ENCODE data around the gene RABGAP1L. TPM values are rescaled to one million over a fixed set of nuclear protein-coding genes. Genes with fewer than 3 reads are reported as not detected.

The RABGAP1L gene
- total and polyA plus RNA-seq, 12 donors = 13.0 to 167 (median 109) TPM

DNA sequence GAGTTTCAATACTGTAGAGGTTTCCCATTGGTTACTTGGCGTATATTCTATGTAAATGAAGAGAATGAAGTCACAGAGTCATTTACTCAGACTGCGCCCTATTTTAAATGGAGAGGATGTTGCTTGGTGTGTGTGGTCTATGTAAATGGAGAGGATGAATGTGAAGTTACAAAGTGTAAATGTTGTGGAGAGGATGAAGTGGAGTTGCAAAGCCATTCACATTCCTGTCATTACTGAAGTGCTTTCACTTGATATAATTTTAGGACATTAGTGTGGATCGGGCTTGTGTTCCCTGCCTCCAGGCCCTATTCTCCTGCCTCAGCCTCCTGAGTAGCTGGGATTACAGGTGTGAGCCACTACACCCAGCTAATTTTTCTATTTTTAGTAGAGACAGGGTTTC is 741.0 kb downstream of the RABGAP1L start:
- intact Hi-C loops (cut with DNase I) = no loop called here
- ATAC-seq (peak in 1 of 8 donors; percentile 37), DNase-seq (no peak)
- H3K4me1 ChIP-seq = peaks cover 0 to 9% (median 0%) of the 10 kb centered on the region in 9 donors
- H3K4me3 ChIP-seq = no peak overlapping the region
- 71 to 80% methylated on average over 3 of the region's 3 CpGs for whole genome bisulfite sequencing, 2 donors
- H3K27ac ChIP-seq = no peak overlapping the region
- H3K9me3 ChIP-seq = peaks cover 0 to 16% (median 0%) of the 10 kb centered on the region in 11 donors
- H3K27me3 ChIP-seq = no peaks in the 10 kb centered on the region
- TF ChIP-seq, protein P1, sequence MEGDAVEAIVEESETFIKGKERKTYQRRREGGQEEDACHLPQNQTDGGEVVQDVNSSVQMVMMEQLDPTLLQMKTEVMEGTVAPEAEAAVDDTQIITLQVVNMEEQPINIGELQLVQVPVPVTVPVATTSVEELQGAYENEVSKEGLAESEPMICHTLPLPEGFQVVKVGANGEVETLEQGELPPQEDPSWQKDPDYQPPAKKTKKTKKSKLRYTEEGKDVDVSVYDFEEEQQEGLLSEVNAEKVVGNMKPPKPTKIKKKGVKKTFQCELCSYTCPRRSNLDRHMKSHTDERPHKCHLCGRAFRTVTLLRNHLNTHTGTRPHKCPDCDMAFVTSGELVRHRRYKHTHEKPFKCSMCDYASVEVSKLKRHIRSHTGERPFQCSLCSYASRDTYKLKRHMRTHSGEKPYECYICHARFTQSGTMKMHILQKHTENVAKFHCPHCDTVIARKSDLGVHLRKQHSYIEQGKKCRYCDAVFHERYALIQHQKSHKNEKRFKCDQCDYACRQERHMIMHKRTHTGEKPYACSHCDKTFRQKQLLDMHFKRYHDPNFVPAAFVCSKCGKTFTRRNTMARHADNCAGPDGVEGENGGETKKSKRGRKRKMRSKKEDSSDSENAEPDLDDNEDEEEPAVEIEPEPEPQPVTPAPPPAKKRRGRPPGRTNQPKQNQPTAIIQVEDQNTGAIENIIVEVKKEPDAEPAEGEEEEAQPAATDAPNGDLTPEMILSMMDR (IDR thresholded peaks at IDR 0.05) = no peak
- peaks cover 0 to 10% (median 0%) of the 10 kb centered on the region in 9 donors for H3K36me3 ChIP-seq

- Histone ChIP-seq H3K27me3 (no peaks in the 10 kb centered on the region), H3K4me3 (no peak overlapping the region), H3K9me3 (peaks cover 0 to 25% (median 0%) of the 10 kb centered on the region in 11 donors), H3K27ac (no peak overlapping the region), H3K4me1 (peaks cover 0 to 9% (median 0%) of the 10 kb centered on the region in 9 donors), H3K36me3 (peaks cover 0 to 19% (median 0%) of the 10 kb centered on the region in 9 donors)
- DNase-seq (no peak), ATAC-seq (no peak)
- intact Hi-C loops (cut with DNase I) = no loop called here
- TF ChIP-seq, protein P1 (IDR thresholded peaks at IDR 0.05) = no peak
- WGBS, 2 donors = 85% methylated on average over 4 of the region's 4 CpGs
These were observed 743.3 kb downstream of the RABGAP1L start for GRCh38 chr1:174902531-174903099.

- Histone ChIP-seq H3K27ac (no peak overlapping the region), H3K4me3 (no peak overlapping the region), H3K4me1 (no peaks in the 10 kb centered on the region), H3K27me3 (no peaks in the 10 kb centered on the region), H3K9me3 (peaks cover 0 to 10% (median 0%) of the 10 kb centered on the region in 11 donors), H3K36me3 (no peaks in the 10 kb centered on the region)
- ATAC-seq = no peak
- 91 to 93% methylated on average over 3 of the region's 3 CpGs for WGBS, 2 donors
- intact Hi-C loops (cut with DNase I) = no loop called here
- TF ChIP-seq, protein P1 (IDR thresholded peaks at IDR 0.05) = no peak
- DNase-seq = no peak
These were observed 752.3 kb downstream of the RABGAP1L start for GRCh38 chr1:174911606-174912005.

DNA sequence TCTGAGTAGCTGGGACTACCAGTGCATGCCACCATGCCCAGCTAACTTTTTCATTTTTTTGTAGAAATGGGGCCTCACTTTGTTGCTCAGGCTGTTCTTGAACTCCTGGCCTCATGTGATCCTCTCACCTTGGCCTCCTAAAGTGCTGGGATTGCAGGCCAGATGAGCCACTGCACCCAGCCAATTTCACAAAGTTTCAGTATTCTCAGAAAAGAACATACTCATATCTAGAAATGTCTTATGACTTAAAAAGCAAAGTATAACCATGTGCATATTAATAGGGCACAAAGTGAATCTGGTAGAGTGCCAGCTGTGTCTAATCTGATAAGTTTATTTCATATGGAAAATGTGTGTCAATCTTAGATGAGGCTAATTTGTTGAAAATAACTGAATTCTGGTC is 752.9 kb downstream of the RABGAP1L start:
- intact Hi-C loops (cut with DNase I) = no loop called here
- Histone ChIP-seq H3K36me3 (no peaks in the 10 kb centered on the region), H3K27ac (no peak overlapping the region), H3K4me3 (no peak overlapping the region), H3K4me1 (no peaks in the 10 kb centered on the region), H3K9me3 (peaks cover 0 to 5% (median 0%) of the 10 kb centered on the region in 11 donors), H3K27me3 (no peaks in the 10 kb centered on the region)
- DNase-seq (no peak), ATAC-seq (no peak)
- TF ChIP-seq, protein P1 (IDR thresholded peaks at IDR 0.05) = no peak
